AG04450 (cell line): ENCODE data around the gene FAM20C. TPM values are rescaled to one million over a fixed set of nuclear protein-coding genes. Genes with fewer than 3 reads are reported as not detected.

Source experiments
- CTCF ChIA-PET: fragments of 300-600, 350-600 bp; formaldehyde crosslinking; extraction: SDS; loops from one replicate; lab custom pipeline; 2022; ENCODE audit warnings: antibody characterized with exemption, inconsistent platforms; lab: Charles Lee
- POLR2A ChIA-PET: fragments of 350-600 bp; formaldehyde crosslinking; extraction: SDS; loops from one replicate; lab custom pipeline; 2021; ENCODE audit warnings: antibody characterized with exemption, inconsistent platforms; lab: Yijun Ruan, JAX
- DNase-seq: peaks from one replicate; pipeline ENCODE4 v3.0.0-alpha.2; 2011; ENCODE audit warnings: low read depth, low spot score
- H3K27ac ChIP-seq: one replicate; pipeline ENCODE4 v1.5.1; 2012; ENCODE audit warnings: low read depth, low read length, control low read depth
- H3K27me3 ChIP-seq: one replicate; pipeline ENCODE4 v1.6.0; 2012; ENCODE audit warnings: low read length; ENCODE audit not compliant: control insufficient read depth, insufficient read depth
- H3K4me3 ChIP-seq: 2 replicates; pipeline ENCODE4 v1.5.1; 2011; ENCODE audit warnings: mild to moderate bottlenecking, low read depth, low read length, control low read depth
- H3K9me3 ChIP-seq: 2 replicates; pipeline ENCODE4 v1.5.1; 2012; ENCODE audit warnings: low read length; ENCODE audit not compliant: control insufficient read depth, insufficient read depth
- CTCF ChIP-seq: IDR thresholded peaks from 2 replicates; pipeline ENCODE4 v1.5.1; 2011; ENCODE audit warnings: low read depth, low read length, control low read depth, inconsistent platforms
- polyA plus RNA-seq: library from polyadenylated mRNA; depleted of rRNA; stranded (reverse); fragments of >200 nt; gene quantifications from 2 replicates; pipeline ENCODE4 v1.2.3, GENCODE V29; 2011

Gene FAM20C
- polyA plus RNA-seq, 1 experiment = 34.5 TPM

- CTCF ChIA-PET = no interaction called here
- DNase-seq = no peak
- no peak for TF ChIP-seq CTCF
- peaks cover 48% of the 10 kb centered on the region for H3K9me3 ChIP-seq
- no peak overlapping the region for H3K27ac ChIP-seq
- peaks cover under 1% of the 10 kb centered on the region for H3K27me3 ChIP-seq
- POLR2A ChIA-PET = no interaction called here
- H3K4me3 ChIP-seq = no peak overlapping the region
Observed at GRCh38 chr7:303425-303824, 111.1 kb downstream of the FAM20C start.

- POLR2A ChIA-PET = no interaction called here
- Histone ChIP-seq H3K9me3 (peaks cover 48% of the 10 kb centered on the region), H3K27me3 (no peaks in the 10 kb centered on the region), H3K27ac (no peak overlapping the region), H3K4me3 (no peak overlapping the region)
- DNase-seq = no peak
- CTCF ChIA-PET = no interaction called here
- TF ChIP-seq CTCF = no peak
Observed at GRCh38 chr7:303884-304573, 111.7 kb downstream of the FAM20C start.

GRCh38 chr7:304574-305409 is 112.4 kb downstream of the FAM20C start:
- CTCF ChIA-PET = no interaction called here
- Histone ChIP-seq H3K27ac (no peak overlapping the region), H3K4me3 (no peak overlapping the region), H3K27me3 (no peaks in the 10 kb centered on the region), H3K9me3 (peaks cover 51% of the 10 kb centered on the region)
- no peak for TF ChIP-seq CTCF
- POLR2A ChIA-PET = no interaction called here
- DNase-seq = no peak

GRCh38 chr7:305410-306151 is 113.2 kb downstream of the FAM20C start:
- Histone ChIP-seq H3K27me3 (no peaks in the 10 kb centered on the region), H3K9me3 (peaks cover 54% of the 10 kb centered on the region), H3K4me3 (no peak overlapping the region), H3K27ac (no peak overlapping the region)
- POLR2A ChIA-PET = no interaction called here
- TF ChIP-seq CTCF = no peak
- no peak for DNase-seq
- CTCF ChIA-PET = no interaction called here
